Stimulated activated CD8-positive, alpha-beta memory T cell treated with anti-CD3 and anti-CD28 coated beads, Interleukin-12 subunit alpha, Interleukin-12 subunit beta, amount 100 ng/mL, for 4 hours (primary cell): ENCODE data around the gene VIT.

Experiments
- DNase-seq: peaks from one replicate; pipeline ENCODE4 v3.0.0-alpha.2; 2020; ENCODE audit warnings: low read depth

VIT gene

DNA sequence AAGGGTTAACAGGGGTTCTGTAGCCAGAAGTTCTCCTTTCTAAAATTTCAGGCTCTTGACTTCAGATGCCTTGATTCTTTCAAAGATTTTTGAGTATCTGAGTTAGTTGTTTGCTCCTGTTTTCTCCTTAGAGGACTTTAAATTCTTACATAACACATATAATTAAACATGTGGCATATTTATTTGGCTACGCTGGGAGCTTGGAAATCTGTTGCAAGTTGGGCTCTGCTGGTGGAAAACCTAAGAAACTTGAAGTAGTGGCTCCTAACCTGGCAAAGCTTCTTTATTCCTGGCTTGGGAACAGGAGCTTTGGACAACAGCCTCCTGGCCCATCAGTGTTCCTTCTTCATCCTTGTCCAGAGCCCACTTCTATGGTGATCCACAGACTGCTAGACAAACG, 72.6 kb downstream of the VIT start:
- no peak for DNase-seq

DNA sequence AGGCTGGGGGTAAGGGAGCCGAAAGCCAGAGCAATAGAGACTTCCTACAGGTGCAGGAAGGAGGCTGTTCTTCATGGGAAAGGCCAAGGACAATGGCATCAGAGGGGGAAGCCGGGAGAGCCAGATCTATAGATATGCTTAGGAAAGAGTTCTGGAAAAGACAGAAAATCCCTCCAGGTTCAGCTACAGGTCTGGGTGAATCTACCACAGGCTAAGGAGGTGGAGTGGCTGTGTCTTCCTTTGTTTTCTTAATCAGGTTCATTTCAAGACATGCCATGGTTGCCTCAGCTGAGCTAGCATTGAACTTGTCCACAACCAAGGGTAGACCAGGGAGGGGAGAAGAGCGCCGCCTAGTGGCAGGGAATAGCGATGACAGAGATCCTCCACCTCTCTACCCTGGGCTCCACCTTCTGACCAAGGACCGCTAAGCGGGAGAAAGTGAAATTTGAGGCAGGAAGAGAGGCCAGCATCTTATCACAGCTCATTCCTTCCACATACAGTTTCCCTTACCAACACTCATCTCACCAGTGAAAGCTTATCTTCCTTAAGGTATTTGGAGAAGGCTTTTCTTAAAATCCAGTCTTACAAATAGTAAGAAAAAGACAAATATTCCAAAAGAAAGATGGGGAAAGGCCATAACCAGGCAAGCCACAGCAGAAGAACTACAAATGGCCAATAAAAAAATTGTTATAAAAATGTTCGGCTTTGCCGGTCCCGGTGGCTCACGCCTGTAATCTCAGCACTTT, 74.2 kb downstream of the VIT start:
- no peak for DNase-seq

DNA sequence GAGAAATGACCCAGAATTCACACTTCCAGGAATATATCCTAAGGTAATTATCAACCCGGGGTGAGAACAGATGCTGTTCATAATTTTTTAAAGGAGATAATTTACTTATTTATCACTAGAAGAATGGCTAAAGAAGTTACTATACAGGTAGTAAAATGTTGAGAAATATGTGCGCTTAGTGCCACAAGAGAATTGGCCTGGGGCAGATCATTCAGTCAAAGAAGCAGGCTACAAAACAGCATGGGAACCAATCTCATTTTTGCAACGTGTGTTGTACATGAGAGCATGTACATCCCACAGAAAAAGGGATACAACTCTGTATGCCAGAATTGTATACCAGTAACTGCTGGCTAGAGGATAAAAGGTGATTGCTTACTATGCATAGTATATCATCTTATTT, 75.2 kb downstream of the VIT start:
- no peak for DNase-seq

DNA sequence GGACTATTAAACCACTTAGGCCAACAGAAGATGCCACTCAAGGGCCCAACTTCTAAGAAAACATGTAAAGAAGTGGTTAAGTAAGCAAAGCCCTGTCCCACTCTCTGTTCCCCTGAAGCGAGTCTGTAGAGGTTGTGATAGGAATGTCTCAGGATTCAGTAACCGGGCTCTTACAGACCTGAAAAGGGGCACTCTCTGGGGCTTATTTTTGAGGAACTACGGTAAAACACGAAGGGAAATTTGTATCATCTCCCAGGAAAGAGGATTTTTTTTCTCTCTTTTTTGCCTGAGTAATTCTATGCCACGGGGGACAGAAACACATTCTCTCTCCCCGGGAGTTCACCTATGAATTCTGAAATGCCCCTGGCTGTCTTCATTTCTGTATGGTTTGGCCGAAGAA, 77.4 kb downstream of the VIT start:
- DNase-seq: no peak

DNA sequence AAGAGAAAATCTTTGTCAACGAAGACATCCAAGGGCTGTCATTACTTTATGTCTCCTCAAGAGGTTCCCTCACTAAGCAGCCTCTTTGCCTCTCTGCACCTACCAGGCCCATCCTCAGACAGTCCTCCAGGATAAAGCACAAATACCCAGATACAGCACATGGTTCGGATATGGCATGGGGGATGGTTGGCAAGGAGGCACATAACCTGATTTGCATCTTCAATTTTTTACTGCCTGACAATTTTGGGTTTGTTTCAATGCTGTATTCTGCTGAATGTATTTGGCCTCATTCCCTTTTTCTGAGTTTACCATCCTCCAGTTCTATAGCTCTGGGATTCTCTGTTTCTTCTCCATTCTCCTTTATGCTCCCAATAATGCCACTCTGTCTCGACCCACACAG, 78.8 kb downstream of the VIT start:
- DNase-seq: no peak

DNA sequence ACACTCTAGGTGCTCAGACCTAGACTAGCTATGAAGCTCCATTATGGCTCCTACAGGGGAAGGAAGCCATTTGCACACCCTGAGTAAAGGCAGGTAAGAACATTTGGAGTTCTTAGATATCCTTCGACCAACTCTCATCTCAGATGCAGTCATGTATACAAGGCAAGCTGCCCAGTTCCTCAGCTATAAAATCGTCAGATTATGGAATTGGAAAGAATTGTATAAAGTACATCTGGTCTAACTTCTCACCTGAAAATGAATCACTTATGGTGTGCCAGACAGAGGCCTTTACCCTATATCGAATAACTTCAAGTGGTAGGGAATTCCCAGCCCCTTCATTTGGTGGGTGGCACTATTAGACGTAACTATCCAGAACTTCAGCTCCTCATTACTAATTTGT, 79.3 kb downstream of the VIT start:
- DNase-seq: no peak

DNA sequence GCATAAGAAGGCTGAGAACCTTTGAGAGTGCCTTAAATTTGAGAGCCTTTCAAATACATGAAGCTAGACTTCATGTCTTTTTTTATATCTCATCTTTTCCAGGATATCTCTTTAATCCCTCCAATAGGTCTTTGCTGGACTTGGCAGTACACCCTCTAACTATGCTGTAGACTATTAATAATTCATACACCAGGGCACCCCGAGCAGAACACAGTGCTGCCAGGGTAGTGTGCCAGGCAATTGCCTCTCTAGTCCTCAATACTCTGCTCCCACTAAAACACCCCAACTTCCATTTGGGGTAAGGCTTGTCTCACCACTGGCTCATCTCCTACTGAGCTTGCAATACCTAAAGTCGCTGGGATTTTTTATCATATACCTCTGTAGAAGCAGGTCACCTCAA, 80.8 kb downstream of the VIT start:
- no peak for DNase-seq

DNA sequence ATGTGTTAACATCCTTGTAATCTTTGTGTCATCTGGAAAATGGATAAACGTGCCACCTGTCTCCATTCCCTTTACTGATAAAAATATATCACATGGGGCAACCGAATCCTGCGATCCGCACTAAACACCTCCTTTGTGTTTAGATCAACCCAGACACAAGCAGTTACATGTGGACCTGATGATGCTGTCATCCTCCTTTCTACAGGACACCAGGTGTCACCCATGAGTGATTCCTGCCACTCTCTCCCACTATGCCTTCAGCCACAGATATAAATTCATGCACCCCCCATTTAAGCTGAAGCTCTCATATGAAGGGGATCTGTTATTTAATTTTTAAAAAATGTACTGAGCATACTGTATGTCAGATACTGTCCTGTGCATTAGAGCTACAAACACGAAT, 81.3 kb downstream of the VIT start:
- no peak for DNase-seq

DNA sequence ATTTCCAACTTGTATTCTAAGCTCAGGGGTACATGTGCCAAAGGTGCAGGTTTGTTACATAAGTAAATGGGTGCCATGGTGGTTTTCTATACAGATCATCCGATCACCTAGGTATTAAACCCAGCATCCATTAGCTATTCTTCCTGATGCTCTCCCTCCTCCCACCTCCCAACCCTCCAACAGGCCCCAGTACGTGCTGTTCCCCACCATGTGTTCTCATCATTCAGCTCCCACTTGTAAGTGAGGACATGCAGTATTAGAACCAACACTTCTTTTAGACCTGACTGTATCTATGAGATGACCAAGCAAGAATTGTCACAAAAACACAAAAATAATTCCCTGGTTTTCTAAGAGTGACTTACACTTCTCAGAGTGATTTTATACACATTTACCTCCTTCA, 83.0 kb downstream of the VIT start:
- DNase-seq: no peak

DNA sequence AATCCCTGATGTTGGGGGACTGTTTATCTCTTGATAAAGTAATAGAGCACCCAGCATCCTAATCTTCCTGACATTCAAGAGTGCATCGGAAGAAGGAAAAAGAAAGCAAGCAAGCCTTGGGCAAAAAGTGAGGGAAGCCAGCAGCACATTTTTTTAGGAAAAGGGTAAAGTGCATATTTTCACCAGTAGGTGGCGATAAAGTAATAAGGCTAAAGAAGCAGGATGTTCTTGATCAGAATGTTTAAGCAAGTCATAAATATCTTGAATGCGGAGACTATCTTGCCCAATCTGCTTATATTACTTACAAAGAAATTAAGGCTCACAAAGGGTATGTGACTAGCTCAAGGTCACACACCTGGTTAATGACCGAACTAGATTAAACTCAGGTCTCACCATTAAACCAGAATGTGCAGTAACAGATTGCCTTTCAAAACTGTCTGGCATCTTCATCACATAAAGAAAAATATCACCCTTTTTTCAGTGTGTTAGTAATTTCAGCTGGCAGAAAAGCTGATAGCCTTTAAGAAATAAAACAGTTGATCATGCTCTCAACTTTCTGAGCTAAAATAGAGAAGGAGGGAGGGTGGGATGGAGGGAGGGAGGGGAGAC, 83.8 kb downstream of the VIT start:
- no peak for DNase-seq

DNA sequence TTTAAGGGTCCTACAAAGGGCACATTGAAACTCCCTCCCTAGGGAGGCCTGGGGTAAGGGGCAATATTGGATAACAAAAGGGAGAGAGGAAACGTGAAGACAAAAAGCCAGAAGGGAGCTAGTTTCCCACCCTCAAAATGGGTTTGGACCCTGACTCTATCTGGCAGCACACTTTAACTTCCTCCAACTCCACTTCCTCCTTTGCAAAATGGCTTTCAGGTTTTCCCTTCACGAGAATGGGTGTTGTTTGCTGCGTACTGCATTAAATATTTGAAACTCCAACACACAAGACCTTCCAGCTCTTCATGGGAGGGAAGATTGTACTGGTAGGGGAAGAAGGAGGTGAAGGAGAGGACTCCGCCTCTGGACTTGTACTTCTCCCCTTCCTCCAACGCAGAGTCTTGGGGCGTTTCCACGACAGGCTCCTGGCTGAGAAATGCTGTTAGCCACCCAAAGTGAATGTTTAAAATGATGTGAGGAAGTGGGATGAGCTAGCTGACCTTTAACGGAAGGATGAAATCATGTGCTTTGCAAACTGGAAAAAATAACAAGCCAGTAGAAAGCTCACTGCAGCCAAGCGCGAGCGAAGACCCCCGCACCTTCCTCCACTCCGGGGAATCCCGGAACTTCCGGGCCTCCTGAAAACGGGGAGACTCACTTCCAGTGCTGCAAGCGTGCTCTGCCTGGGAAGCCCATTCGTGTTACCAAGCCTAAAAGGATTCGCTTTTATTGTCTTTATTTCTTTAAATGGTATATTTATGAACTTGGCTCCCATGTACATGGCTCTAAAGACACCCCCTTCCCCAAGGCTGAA, 85.6 kb downstream of the VIT start:
- DNase-seq: no peak

DNA sequence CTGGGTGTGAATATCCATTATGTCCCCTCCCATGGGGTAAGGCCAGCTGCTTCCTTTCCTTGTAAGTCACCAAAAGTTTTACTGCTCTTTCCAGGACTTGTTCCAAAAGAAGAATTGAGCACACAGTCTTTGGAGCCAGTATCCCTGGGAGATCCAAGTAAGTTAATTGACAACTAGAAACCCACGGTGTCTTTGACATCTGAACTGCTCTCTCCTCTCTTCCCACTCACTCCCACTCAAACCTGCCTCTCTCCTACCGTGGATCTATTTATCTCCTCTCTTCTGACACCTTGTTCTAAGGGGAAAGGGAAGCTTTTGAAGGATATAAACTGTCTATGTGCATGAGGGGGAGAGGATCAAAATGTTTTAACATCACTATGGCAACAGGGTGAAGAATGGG, 86.7 kb downstream of the VIT start:
- no peak for DNase-seq

DNA sequence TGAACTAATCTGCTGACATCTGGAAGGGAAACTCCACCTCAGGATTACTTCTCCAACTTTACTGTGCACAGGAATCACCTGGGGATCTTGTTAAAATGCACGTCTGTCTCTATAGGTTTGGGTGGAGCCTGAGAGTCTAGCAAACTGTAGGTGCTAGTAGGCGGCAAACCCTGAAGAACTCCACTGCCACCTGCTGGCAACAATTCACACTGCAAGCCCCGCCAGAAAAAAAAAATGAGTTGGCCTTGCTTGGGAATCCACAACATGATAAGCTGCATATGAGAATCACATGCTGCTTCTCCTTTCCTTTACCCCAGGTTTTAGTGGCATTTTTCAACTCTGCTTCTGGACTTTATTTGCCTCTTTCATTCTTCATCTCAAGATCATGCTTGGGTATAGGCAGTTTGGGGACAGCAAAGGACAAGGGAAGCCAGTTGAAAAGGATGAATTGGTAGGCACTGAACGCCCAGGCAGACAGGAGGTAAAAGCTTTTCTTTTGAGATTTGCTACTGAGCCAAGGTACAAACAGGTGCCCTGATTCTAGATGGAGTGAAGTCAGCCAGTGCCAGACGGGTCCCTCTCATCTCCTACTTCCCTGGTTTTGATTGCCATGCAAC, 88.8 kb downstream of the VIT start:
- peak; percentile 33 for DNase-seq

DNA sequence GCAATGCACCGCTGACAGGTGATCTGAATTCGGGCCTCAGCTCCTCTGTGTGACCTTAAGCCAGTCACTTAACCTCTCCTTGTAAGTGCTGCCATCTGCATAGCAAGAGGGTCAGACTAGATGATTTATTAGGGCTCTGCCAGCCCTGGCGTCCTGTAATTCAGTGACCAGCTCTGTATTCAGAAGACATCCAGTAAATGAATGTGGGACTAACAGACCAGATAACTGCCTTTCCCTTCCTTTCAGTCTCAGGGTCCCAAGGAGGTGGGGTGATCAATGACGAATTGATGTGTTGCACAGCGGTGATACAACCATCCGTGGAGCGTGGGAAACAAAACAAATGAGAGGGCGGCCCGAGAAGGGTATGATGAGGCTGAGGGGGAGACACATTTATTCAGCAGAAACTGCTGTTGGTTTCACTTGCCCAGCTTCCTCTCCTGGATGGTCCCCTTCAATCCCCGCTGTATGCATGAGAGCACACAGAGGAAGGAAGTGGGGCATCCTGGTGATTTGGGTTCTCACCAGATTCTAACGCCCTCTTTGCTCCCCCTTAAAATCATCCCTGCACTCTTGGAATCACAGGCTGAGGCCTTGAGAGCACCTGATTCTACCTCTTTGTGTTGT, 92.8 kb downstream of the VIT start:
- no peak for DNase-seq

DNA sequence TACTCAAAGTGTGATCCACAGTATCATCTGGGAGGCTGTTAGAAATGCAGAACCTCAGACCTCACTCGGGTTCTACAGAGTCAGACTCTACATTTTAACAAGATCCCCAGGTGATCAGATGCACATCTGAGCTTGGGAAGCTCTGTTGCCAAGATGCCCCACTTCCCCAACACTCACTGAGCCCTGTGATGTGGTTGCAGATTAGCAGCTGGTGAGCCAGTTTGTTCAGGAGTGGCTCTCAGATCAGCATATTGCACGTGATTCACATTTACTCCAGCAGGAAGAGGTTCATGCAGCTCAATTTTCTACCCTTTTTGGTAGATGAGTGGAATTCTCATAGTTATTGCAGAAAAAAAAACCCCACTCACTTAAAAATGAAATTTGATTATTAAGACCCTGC, 96.4 kb downstream of the VIT start:
- no peak for DNase-seq

DNA sequence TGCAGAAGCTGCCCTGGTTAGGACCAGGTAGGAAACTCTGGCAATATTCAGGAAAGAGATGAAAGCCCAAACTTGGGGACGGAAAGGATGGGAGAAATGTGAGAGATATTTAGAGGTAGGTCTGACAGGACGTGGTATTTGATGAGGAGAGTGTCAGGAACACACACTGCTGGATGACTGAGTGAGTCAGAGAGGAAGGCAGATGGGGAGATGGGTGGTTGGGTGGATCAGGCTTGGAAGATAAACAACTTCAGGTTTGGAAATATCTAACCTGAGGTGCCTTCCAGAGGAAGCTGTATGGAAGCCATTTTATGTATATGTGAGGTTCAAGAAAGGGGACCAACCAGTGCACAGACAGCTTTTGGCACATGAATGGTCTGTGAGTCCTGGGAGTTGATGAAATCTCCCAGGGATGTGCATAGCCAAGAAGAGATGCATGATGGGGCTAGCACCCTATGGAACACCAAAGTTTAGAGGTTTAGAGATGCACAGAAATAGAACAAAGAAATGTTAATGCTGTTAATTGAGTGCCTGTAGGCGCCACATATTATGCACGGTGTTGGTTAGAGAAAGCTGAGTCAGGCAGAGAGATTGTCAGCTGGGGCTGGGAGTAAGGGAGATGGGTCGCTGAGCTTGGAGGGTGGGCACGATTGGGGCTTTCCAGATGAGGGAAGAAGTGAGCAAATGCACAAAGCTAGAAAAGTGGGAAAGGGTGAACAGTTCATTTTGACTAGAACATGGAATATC, 101.0 kb downstream of the VIT start:
- DNase-seq: no peak

DNA sequence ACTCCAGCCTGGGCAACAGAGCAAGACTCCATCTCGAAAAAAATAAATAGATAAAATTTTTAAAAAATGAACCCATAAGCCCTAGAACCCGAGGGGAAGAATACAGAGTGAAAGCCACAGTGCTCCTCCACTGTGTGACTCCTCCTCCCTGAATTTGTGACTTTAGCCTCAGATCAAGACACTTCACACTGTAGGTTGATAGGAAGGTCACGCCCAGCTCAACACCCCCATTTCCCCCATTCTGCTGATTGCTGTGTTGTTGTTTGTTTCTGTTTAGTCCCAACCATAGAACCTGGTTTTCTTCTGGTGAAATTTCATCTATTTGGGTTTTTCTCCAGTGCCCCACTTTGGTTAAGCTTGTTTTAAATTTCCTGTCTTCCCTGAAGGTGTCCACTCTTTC, 102.2 kb downstream of the VIT start:
- DNase-seq: no peak

DNA sequence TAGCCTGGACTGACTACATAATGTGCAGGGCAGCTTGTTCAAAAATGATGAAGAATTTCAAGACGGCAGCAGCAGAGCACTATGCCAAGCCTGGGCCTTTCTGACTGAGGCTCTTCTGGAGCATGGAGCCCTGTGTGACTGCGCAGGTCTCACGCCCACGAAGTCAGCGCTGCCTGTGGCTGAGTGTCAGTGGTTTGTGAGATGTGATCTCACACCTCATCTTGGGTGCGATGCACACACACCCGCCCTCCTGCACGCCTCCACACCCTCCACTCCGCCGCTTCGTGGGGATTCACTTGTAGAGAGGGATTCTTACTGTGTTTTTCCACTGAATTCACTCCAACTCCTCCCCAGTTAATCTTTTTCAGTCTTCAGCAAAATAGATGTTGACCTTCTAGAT, 103.9 kb downstream of the VIT start:
- peak; percentile 37 for DNase-seq

DNA sequence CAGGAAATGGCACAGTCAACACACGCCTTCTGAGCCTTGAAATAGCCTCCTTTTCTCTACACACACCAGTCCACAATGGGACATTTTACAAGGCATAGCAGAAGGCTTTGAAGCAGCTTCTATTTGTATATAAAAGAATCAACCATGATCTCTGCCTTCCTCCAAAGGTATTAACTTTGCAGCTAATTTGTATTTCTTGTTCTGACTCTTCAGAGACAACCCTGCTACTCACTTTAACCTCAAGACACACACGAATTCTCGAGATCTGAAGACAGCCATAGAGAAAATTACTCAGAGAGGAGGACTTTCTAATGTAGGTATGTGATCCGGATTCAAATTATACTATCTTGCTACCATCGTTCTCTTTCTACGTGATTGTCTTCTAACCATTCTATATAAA, 104.6 kb downstream of the VIT start:
- no peak for DNase-seq

DNA sequence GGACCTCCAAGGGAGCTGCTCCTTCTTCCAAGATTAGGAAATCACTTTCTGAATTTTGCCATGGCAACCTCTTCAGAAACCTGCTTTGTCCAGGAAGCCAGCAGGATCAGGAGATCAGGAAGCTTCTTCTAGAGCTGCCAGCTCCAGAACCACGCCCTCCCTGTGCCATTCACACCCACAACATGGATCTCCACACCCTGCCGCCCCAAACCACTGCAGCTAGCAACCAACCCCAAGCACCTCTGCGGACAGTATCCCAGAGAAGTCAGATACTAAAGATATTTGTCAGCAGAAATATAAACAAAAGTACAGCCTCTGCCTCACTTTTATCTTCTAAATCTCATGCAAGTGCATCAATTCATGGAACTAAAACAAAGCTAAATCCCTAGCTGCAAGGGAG, 106.4 kb downstream of the VIT start:
- DNase-seq: no peak

DNA sequence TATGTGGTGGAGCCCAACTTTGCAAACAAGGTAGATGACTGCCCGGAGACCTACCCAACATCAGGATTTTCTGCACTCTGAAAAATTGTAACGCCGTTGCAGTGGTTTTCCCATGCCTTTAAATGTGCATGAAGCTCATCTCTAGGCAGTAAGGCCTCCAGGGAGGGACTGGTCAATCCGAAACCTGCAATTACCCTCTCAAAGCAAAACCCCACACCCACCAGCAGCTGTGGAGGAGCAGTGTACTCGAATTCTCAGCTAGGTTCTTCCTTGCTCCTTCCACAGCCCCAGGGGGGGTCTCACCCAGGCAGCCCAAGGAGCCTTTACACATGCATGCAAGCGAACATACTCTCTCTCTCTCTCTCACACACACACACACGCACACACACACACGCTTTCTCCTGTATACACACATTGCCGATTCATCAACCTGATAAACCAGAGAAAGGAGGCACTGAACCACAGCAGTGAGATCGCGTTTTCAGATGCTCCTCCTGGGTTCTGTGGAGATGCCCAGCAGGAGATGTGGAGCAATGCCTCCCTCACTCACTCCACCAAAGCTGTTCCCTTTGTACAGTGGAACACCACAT, 109.2 kb downstream of the VIT start:
- no peak for DNase-seq
